Head of caudate nucleus (tissue), 42 donors: ENCODE measurements around the gene CALHM4.

Experiments
- DNase-seq, 42 donors: peaks; one replicate each; pipeline versions ENCODE4 v3.0.0 to v3.0.0-alpha.2; 2020 to 2021; ENCODE audit warnings: mixed read lengths in 7 of 42
- intact Hi-C: fragments of 100-400 bp; cut with DNase I; formaldehyde crosslinking; loops from one replicate; pipeline ENCODE4 v1.15.0; 2022

CALHM4 gene

DNA sequence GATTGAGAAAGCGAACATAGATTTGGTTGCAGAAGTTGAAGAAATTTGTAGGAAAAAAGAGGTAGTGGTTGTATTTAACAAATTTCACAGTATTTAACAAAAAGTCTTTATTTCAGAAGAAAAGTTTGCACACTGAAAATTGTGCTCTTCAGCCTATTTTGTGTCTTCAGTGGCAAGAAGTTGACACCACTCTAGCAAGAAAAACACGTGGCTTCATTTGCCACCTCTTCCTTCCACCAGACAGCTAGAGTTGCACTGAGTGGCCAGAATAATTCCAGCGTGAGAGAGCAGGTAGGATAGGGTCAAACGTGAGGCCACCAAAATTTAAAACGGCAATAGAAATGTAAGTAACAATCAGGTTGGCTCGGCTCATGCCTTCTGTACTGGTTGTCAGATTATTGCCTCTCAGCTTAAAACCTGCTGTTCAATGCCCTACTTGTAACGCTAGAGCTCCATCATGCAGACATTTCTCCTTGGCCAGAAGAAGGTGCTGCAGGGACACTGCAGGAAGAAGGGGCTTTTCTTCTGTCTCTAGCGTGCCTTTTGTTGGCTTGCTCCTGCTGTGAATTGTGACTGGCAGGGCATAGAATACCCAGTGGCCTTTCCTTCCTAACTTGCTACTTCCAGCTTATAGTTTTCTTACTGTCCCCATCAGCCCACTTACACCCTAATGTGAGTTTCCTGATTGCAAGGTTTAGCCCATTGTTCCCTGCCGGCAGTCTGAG, 20.2 kb upstream of the CALHM4 start:
- DNase-seq: no peak
- intact Hi-C loops: loop anchor here (5.0 kb wide), 1 partner anchor 251 kb away; no protein-coding TSS in a partner anchor

DNA sequence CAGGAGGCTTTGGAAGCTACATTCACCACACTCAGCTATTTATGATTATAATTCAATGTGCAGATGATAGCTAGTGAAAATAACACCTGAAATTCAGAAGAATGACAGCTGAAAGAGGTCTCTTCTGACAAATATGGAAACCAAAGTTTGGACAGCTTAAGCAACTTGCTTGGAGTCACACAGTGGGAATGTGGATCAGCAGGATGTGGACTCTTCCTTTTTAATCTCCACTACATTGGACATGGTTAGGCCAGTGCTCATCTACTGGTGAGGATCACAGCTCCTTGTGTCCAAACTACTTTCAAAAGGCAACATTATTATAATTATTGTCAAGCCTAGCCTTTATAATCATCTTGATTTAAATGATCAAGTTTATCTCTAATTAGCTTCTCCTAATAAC, 18.4 kb upstream of the CALHM4 start:
- no peak for DNase-seq
- intact Hi-C loops: no loop called here

DNA sequence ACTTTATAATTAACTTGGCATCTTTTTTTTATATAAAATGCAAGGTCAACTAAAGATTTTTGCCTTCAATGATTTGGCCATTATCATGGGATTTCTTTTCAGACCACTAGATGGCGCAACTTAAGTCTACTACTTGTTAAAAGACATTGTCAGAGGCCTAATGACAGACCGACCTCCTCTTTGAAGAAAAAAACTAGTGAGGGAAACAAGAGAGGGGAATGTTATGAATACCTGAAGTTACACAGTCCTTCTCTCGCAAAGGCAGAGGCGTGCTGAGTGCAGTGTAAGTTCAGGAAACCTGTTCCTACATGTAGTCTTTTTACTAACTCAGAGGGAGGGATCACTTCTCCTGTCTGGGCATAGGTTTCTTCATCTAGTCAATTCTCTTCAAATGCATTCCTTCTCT, 17.3 kb upstream of the CALHM4 start:
- intact Hi-C loops: no loop called here

DNA sequence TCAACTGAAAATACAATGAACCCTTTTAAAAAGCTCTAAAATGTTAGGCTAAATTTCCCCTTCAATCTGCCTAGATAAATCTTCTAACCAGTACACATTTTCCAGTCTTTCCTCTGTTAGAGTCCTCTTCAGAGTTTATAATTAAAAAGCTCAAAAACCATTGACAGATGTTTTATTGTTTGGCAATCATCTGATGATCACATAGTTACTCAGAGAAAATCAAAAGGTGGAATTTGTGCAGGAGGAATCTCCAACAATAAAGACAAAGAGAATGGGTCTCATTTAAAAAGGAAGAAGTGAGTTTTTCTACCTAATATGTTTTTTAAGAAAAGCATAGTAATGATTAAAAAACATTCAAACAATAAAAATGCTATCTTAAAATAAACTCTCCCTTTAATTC, 11.1 kb upstream of the CALHM4 start:
- DNase-seq: no peak
- intact Hi-C loops: no loop called here

More for the DNA sequence above, 17.3 kb upstream of the CALHM4 start:
- peak in 11 of 42 donors; percentile 12 to 63 (median 38) for DNase-seq

DNA sequence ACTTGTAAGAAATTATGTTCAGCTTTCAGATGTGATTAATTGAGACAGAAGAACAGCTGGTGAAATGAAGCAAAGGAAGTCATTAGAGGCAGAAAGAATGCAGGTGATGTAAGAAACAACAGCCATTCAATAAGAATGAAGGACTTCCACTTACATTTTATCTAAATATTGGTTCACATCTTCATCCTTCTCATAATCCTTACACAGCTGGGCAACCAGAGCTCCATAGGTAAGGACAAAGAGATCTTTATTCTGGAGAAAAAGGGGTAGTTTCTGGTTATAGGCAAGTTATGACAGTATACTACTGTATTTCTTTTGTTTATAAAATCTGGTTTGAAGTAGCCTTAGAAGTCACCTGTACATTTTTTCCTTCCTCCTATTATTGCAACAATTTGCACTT, 10.4 kb upstream of the CALHM4 start:
- intact Hi-C loops: no loop called here
- DNase-seq: no peak

DNA sequence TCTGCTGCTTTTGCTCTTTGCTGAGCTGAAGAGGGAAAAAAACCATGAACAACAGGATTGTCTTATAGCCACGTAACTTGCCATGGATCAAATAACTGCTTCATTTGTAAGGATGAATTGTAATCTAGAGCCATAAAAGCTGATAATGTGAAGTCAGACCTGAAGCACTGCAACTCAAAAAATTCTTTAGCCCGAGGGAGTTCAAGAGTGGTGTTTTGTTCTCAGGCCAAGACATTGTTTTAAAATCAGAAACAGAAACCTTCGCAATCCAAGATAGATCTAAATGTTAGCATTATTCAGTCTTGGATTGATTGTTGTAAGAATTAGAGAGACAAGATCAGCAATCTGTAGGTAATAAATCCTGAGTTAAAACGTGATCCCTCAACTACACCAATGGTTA, 7.9 kb upstream of the CALHM4 start, which contains the start of gene TRAPPC3L:
Gene TRAPPC3L (minus strand): TSS at position 34 of the 400 bp plus-strand sequence. CDS start 170 bp downstream, outside the sequence.
- intact Hi-C loops: no loop called here
- DNase-seq: no peak

DNA sequence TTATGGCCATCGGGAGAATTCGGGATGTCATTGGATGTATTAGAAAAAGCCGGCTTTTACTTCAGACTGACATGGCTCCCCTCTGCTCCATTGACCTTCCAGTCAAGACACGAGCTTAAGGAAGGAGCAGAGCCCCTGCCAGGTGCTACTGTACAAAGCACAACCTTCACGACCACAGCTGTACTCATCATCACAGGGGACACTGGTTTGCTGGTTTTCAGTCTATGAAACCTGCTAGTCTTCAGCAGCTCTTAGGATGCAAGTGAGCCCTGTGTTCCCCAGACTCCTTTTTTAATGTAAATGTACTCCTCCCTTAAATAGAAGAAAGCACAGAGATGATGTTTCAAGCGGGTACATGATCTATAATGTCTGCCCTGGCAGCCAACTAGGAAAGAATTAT, 6.2 kb upstream of the CALHM4 start:
- no peak for DNase-seq
- intact Hi-C loops: no loop called here

DNA sequence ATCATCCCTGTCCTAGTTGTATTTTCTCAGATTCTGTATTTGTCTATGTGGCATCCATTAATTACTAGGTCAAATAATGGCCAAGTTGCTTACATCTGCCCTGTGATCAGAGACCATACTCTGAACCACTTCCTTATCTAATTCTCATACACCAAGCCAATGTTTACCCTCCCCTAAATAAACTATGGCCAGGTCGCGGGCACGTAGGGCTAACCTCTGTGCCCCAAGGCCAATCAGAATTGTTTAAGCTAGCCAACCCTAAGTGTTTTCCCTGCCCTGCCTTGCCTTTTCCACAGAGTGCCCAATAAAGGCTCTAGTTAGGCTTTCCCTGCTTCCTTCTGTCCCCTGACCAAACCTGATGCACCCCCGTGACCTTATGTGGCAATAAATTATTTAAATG, 2.8 kb upstream of the CALHM4 start:
- intact Hi-C loops: no loop called here
- no peak for DNase-seq

DNA sequence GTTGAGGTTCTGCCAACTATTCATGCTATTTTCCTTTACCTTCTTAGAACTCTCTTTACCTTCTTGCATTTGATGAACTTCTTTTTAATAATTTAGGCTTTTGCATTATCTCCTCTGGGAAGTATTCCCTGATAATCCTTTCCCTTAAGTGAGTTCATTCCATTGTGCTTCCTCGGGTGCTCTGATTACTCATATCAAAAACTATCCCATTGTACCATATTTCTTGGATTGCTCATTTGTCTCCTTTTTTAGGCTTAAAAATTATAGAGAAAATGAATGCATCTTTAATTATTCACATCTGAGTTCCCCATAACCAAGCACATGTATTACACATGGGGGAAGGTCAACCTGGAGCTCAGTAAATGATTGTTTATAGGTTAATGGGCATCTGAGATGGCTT, 2.5 kb downstream of the CALHM4 start:
- DNase-seq: no peak

DNA sequence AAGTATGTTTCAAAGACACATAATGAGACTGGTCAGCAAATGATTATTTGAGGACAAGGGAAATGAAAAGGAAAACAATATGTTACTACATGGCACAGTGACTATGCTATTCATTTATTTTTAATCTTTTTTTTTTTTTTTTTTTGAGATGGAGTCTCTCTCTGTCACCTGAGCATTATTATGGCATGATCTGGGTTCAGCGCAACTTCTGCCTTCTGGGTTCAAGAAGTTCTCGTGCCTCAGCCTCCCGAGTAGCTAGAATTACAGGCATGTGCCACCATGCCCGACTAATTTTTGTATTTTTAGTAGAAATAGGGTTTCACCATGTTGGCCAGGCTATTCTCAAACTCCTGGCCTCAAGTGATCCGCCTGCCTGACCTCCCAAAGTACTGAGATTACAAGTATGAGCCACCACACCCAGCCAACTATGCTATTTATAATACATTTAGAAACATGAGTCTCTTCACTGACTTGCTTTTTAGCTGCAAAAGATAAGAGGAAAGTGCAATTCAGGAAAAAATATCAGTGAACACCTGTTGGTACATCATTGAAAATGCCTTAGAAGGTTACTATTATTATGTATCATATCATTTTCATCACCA, 3.4 kb downstream of the CALHM4 start:
- DNase-seq: no peak
- intact Hi-C loops: no loop called here

More for the DNA sequence above, 2.5 kb downstream of the CALHM4 start:
- intact Hi-C loops: no loop called here

DNA sequence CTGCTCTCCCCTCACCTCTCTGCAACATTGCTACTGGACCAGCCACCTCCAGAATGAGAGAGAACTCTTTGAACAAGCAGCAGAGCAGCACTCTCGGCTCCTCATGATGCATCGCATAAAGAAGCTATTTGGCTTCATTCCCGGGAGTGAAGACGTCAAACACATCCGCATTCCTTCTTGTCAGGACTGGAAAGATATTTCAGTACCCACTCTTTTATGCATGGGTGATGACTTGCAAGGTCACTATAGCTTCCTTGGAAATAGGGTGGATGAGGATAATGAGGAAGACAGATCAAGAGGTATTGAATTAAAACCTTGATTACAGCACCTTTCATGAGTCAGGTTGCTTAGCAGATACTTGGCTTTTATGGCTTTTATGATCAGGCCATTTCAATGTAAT, 4.3 kb downstream of the CALHM4 start:
- DNase-seq: no peak
- intact Hi-C loops: no loop called here

DNA sequence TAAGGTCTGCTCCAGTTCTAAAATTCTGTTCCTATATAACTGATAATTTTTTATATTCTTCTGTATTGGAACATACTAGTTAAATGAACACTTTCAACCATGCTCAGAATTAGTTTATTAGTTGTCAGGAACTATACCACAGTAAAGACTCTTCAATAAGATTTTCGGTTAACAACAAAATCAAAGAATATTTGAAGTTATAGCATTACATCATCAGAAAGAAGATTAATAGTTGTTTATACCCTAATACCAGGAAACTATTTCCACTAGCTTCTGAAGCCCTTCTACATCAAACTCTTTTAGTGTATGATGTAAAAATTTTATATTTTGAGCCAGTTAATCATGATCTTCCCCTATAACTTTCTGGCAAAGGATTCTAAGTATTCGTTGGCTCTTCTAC, 6.6 kb downstream of the CALHM4 start:
- intact Hi-C loops: loop anchor here (5.0 kb wide), 1 partner anchor 283 kb away; the partner anchor contains the start of gene TSPYL1
- no peak for DNase-seq

DNA sequence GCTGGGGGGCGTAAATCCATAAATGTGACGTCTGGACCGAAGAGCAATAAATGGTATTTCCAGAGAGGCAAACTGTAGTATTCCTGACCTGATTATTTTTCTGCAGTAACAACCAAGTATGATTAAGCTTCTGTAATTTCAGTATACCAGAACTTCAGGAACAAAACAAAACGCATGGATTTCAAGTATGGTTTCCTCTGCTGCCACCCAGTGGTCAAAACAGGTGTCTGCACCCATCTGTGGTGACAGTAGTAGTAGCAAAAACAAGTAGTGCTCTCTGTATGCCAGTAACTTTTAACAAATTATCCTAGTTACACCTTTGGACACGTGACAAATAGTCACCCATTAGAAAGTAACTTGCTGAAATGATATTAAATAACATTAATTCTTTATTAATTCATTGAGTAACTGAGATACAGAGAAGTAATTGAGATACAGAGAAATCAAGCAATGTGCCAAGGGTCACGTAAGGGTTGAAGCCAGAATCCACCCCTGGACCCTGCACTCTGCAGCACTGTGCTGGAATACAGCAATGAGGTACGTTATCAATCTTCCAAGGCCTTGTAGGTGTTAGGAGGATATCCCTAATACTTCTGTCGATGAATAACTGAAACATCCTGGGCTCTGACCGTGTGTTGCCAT, 7.9 kb downstream of the CALHM4 start:
- peak; percentile 36 to 93 (median 81) for DNase-seq
- intact Hi-C loops: loop anchor here (5.0 kb wide), 1 partner anchor 284 kb away; the partner anchor contains the start of gene TSPYL1

DNA sequence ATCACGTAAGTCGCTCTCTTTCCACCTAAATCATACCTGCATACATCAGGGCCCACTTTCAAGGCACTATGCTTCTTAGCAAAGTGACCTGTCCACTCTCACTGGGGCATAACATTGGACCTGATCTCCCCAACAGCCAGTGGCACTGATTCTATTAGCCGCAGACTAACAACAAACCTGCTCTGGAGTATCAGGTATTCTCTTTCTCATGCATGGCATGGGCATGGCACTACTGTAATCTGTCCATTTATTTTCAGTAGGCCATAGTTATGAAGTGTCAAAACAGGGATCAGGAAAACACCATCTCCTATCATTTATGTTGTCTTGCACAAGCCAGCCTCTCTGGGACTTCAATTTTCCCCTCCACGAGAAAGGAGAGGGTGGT, 8.5 kb downstream of the CALHM4 start:
- intact Hi-C loops: loop anchor here (5.0 kb wide), 1 partner anchor 285 kb away; the partner anchor contains the start of gene TSPYL1
- no peak for DNase-seq

DNA sequence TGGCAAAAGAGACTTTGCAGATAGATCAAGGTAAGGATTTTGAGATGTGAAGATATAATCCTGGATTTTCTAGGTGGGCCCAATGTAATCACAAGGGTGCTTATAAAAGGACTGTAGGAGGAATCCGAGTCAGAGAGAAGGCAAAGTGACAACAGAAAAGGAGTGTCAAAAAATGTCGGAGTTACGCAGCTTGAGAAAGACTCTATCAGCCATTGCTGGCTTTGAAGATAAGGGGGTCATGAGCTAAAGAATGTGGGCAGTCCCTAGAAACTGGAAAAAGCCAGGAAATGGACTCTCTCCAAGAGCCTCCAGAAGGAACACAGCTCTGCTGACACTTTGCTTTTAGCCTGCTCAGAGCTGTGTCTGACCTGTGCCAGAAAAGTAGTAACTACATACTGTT, 9.1 kb downstream of the CALHM4 start:
- intact Hi-C loops: loop anchor here (5.0 kb wide), 1 partner anchor 285 kb away; the partner anchor contains the start of gene TSPYL1
- DNase-seq: no peak

DNA sequence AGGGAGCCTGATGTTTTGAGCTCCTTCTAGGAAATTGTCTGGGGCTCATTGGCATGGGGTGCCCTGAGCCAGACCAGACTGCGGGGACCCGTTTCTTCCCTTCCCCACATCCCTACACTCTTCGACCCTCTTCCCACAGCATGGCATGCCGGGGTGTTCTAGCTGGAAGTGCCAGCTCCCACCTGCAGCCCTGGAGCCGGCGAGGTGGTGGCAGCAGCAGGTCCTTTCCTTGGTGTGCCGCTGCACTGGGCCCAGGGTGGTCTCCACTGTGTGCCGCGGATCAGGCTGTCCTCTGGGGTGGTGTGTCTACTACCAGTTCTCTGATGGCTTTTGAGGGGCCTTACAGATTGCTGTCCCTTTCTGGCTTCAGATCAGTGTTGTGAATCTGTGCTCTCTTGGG, 10.3 kb downstream of the CALHM4 start:
- DNase-seq: no peak
- intact Hi-C loops: loop anchor here (5.0 kb wide), 1 partner anchor 287 kb away; the partner anchor contains the start of gene TSPYL1

DNA sequence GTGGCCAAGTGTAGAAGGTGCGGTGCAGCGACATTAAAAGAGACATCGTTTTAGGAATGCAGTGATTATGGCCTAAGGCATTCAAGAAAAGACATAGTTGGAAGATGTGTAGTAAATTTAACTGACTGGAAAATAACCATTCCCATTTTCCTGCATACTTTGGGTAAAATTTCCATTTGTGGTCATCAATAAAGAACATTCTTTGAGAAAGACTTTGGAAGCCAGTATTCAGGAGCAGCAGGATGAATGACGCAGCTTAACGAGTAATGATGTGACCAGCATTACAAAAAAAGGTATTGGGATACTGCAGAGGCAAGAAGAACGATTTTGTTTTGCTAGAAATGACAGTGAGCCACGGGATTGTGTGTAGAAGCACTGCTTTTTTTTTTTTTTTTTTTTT, 10.8 kb downstream of the CALHM4 start:
- DNase-seq: no peak
- intact Hi-C loops: loop anchor here (5.0 kb wide), 1 partner anchor 287 kb away; the partner anchor contains the start of gene TSPYL1

DNA sequence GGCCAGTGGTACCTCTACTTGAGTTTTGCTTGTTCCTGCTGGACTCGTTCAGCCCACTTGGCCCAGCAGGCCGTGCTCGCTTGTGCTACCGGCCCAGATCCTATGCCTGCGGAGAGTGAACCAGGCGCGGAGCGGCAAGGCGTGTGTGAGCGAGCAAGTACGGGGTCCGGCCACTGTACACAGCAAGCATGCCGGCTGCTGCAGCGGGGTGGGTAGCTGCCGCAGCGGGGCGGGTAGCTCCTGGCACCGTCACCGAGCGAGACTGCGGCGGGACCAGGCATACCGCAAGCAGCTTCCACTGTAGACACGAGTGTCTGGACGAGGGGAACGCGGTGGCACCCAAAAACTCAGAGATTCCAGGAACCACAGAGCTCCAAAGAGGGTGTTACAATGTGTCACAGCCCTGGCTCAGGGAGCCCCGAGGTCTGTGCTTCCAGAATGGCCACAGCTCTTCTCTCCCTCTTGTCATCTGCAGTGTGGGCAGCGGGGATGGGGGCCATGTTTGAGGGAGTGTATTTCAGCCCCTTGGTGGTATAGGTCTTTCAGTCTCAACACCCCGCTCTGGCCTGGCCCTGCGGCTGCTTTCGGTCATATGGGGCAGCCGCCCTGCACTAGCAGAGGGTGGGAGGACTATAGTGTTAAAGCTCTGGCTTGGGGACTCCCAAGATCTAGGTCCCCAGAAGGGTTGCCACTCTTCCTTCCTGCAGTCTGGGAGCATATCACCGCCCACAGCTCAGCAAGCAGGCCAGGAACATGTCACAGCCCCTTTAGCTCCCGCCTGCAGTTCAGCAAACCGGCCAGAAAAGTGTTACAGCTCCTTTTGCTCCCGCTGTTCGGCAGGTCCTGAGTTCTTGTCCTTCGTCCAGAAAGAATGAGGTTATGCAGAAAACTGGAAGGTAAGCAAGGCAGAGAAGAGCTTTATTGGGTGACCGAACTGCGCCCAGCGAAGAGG, 11.6 kb downstream of the CALHM4 start:
- intact Hi-C loops: loop anchor here (5.0 kb wide), 1 partner anchor 288 kb away; the partner anchor contains the start of gene TSPYL1

DNA sequence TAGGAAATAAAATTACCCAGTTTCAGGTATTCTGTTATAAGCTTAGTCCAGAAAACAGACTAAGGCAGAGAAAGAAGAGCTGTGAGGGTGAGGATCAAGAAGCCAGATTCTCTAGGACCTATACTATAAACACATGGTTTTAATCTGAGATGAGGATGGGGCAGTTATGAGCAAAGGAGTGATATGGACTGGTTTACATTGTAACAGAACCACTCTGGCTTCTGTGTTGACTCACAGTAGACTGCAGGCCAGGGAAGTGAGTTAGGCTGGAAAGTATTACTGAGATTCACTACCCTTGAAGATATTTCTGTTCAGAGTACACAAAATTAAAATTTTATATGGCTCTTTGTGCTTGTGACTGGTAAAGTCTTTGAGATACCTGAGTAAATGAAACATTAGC, 14.6 kb downstream of the CALHM4 start:
- intact Hi-C loops: no loop called here
- DNase-seq: no peak

More for the DNA sequence above, 11.6 kb downstream of the CALHM4 start:
- peak in 41 of 42 donors; percentile 7 to 71 (median 33) for DNase-seq
